Measurements from ENCODE around the gene SCO2. TPM values are rescaled to one million over a fixed set of nuclear protein-coding genes. Genes with fewer than 3 reads are reported as not detected.

Gene SCO2
- total RNA-seq, 1 donor = 5.1 TPM

DNA sequence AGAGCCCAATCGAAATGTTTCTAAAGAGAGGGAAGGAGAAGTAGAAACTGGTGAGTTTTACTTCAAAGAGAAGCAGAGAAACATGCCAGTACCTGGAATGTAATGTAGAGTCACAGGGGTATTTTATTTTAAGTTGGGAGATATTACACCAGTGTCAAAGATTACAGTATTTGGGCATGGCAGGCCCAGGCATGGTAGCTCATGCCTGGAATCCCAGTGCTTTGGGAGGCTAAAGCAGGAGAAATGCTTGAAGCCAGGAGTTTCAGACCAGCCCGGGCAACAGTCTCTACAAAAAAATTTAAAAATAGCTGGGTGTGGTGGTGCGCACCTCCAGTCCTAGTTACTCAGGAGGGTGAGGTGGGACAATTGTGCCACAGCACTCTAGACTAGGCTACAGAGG, 34.6 kb upstream of the SCO2 start:
- H3K4me3 ChIP-seq (ENCODE audit: insufficient read depth, low read length) = no peak overlapping the region
- H3K36me3 ChIP-seq (ENCODE audit: insufficient read depth, low read length) = no peaks in the 10 kb centered on the region
- peaks cover 11% of the 10 kb centered on the region for H3K27me3 ChIP-seq (ENCODE audit: insufficient read depth, low read length)
- TF ChIP-seq, protein P1, sequence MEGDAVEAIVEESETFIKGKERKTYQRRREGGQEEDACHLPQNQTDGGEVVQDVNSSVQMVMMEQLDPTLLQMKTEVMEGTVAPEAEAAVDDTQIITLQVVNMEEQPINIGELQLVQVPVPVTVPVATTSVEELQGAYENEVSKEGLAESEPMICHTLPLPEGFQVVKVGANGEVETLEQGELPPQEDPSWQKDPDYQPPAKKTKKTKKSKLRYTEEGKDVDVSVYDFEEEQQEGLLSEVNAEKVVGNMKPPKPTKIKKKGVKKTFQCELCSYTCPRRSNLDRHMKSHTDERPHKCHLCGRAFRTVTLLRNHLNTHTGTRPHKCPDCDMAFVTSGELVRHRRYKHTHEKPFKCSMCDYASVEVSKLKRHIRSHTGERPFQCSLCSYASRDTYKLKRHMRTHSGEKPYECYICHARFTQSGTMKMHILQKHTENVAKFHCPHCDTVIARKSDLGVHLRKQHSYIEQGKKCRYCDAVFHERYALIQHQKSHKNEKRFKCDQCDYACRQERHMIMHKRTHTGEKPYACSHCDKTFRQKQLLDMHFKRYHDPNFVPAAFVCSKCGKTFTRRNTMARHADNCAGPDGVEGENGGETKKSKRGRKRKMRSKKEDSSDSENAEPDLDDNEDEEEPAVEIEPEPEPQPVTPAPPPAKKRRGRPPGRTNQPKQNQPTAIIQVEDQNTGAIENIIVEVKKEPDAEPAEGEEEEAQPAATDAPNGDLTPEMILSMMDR (IDR thresholded peaks at IDR 0.05; ENCODE audit: extremely low read depth, low read depth, low read length) = no peak
- H3K9me3 ChIP-seq (ENCODE audit: low read depth, low read length) = no peaks in the 10 kb centered on the region
- peaks cover 7% of the 10 kb centered on the region for H3K4me1 ChIP-seq (ENCODE audit: insufficient read depth, low read length)
- no peak overlapping the region for H3K4me2 ChIP-seq (ENCODE audit: insufficient read depth, low read length)
- no peak overlapping the region for H2AFZ ChIP-seq (ENCODE audit: low read length)
- H4K20me1 ChIP-seq (ENCODE audit: insufficient read depth, low read length) = no peaks in the 10 kb centered on the region
- H3K27ac ChIP-seq (ENCODE audit: low read depth, low read length) = no peak overlapping the region
- no peak for DNase-seq (ENCODE audit: insufficient read length, low spot score, missing footprints)
- no peaks in the 10 kb centered on the region for H3K79me2 ChIP-seq (ENCODE audit: insufficient read depth, low read length)

DNA sequence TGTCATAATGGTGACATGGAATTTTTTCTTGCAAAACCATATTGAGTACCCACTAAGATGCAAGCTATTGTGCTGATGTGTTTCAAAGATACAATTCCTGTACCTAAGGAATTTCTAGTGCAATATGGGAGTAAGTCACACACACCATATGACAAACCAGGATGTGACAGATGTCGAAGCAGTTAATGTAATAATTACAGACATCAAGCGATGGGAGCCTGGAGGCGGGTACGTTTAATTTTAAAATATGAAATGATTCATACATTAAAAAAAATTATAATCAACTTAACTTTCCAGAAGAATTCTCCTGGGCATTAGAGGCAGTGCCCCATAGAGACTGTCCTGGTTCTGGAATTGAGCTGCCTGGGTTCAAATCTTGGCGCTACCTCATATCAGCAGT, 31.3 kb upstream of the SCO2 start:
- H3K4me2 ChIP-seq (ENCODE audit: insufficient read depth, low read length) = no peak overlapping the region
- H3K36me3 ChIP-seq (ENCODE audit: insufficient read depth, low read length) = no peaks in the 10 kb centered on the region
- H3K27ac ChIP-seq (ENCODE audit: low read depth, low read length) = no peak overlapping the region
- H2AFZ ChIP-seq (ENCODE audit: low read length) = no peak overlapping the region
- H3K4me3 ChIP-seq (ENCODE audit: insufficient read depth, low read length) = no peak overlapping the region
- H3K79me2 ChIP-seq (ENCODE audit: insufficient read depth, low read length) = no peaks in the 10 kb centered on the region
- H3K9me3 ChIP-seq (ENCODE audit: low read depth, low read length) = no peaks in the 10 kb centered on the region
- no peaks in the 10 kb centered on the region for H3K4me1 ChIP-seq (ENCODE audit: insufficient read depth, low read length)
- peaks cover 4% of the 10 kb centered on the region for H3K27me3 ChIP-seq (ENCODE audit: insufficient read depth, low read length)
- TF ChIP-seq, protein P1 (IDR thresholded peaks at IDR 0.05; ENCODE audit: extremely low read depth, low read depth, low read length) = no peak
- DNase-seq (ENCODE audit: insufficient read length, low spot score, missing footprints) = peak; percentile 17
- no peaks in the 10 kb centered on the region for H4K20me1 ChIP-seq (ENCODE audit: insufficient read depth, low read length)

DNA sequence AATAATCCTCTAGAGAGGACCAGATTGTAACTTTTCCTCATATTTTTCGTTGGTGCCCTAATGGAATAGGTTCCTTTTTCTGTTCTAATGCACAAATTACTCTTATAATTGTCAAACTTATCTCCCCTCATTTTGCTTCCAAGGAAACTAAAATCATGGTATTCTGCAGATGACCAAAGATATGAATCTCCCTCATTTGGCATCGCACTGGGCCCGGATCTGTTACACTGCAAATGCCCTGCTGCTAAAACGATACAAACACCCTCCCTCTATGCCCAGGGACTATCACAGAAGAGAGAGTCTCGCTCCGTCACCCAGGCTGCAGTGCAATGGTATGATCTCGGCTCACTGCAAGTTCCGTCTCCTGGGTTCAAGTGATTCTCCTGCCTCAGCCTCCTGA, 27.9 kb upstream of the SCO2 start:
- H3K4me1 ChIP-seq (ENCODE audit: insufficient read depth, low read length) = no peaks in the 10 kb centered on the region

DNA sequence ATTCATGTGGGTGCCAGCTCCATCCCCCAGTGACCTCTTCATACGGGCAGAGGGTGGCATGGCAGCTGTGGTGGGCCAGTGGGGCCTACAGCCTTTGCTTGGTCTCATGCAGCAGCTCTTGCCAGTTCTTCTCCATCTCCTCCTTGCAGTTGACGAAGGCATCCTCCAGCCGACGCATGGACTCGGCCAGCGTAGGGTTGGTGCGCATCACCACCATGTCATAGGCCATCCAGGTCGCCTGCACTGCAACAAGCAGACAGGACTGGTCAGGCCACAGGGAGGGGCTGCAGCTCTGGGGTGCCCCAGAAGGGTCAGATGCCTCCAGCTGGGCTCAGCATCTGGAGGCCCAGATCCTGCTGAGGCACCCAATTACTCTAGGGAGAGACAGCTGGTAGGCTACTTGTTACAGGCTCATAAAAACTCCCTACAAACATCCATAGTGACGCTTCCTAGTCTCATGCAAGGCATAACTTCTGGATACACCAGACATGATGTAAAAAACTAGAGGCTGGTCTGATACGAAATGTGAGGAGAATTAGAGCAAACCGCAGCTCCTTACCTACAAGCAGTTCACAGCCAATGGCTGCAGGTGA, 25.9 kb upstream of the SCO2 start:
- TF ChIP-seq, protein P1 (IDR thresholded peaks at IDR 0.05; ENCODE audit: extremely low read depth, low read depth, low read length) = no peak
- Histone ChIP-seq H3K4me2 (ENCODE audit: insufficient read depth, low read length) (no peak overlapping the region), H2AFZ (ENCODE audit: low read length) (no peak overlapping the region), H3K36me3 (ENCODE audit: insufficient read depth, low read length) (no peaks in the 10 kb centered on the region), H3K9me3 (ENCODE audit: low read depth, low read length) (no peaks in the 10 kb centered on the region), H3K4me3 (ENCODE audit: insufficient read depth, low read length) (no peak overlapping the region), H3K79me2 (ENCODE audit: insufficient read depth, low read length) (no peaks in the 10 kb centered on the region), H3K4me1 (ENCODE audit: insufficient read depth, low read length) (no peaks in the 10 kb centered on the region), H3K27me3 (ENCODE audit: insufficient read depth, low read length) (peaks cover 39% of the 10 kb centered on the region), H4K20me1 (ENCODE audit: insufficient read depth, low read length) (no peaks in the 10 kb centered on the region), H3K27ac (ENCODE audit: low read depth, low read length) (no peak overlapping the region)
- DNase-seq (ENCODE audit: insufficient read length, low spot score, missing footprints) = peak; percentile 62

More for the DNA sequence above, 27.9 kb upstream of the SCO2 start:
- Histone ChIP-seq H3K4me2 (ENCODE audit: insufficient read depth, low read length) (no peak overlapping the region), H3K36me3 (ENCODE audit: insufficient read depth, low read length) (no peaks in the 10 kb centered on the region), H3K27me3 (ENCODE audit: insufficient read depth, low read length) (peaks cover 21% of the 10 kb centered on the region), H3K9me3 (ENCODE audit: low read depth, low read length) (no peaks in the 10 kb centered on the region), H3K4me3 (ENCODE audit: insufficient read depth, low read length) (no peak overlapping the region), H3K27ac (ENCODE audit: low read depth, low read length) (no peak overlapping the region), H4K20me1 (ENCODE audit: insufficient read depth, low read length) (no peaks in the 10 kb centered on the region), H2AFZ (ENCODE audit: low read length) (no peak overlapping the region), H3K79me2 (ENCODE audit: insufficient read depth, low read length) (no peaks in the 10 kb centered on the region)
- no peak for DNase-seq (ENCODE audit: insufficient read length, low spot score, missing footprints)
- TF ChIP-seq, protein P1 (IDR thresholded peaks at IDR 0.05; ENCODE audit: extremely low read depth, low read depth, low read length) = no peak

Data from osteoblast (primary cell).